Measurements from ENCODE around the gene CACNA1C. TPM values are rescaled to one million over a fixed set of nuclear protein-coding genes. Genes with fewer than 3 reads are reported as not detected.

CACNA1C gene
- total RNA-seq, 1 experiment from 2014 or later: 1.1 TPM

- Mint-ChIP-seq H3K27ac (no peak overlapping the region), H3K36me3 (ENCODE audit: insufficient read depth in 1 of 3, low read depth in 3 of 3) (no peaks in the 10 kb centered on the region), H3K9me3 (no peaks in the 10 kb centered on the region), H3K4me3 (no peak overlapping the region), H3K27me3 (ENCODE audit: low read depth) (peaks cover 4% of the 10 kb centered on the region; the same call in 1 of the 2 replicates), H3K4me1 (peaks cover 4% of the 10 kb centered on the region in 2 experiments)
- Histone ChIP-seq H2AFZ (ENCODE audit: low read length) (no peak overlapping the region), H2BK120ac (ENCODE audit: low read depth, low read length, poor library complexity, severe bottlenecking) (no peak overlapping the region), H3K4me2 (ENCODE audit: insufficient read depth, insufficient read length, low read length) (no peak overlapping the region), H3K27me3 (ENCODE audit: insufficient read depth, low read length) (no peaks in the 10 kb centered on the region), H3K14ac (ENCODE audit: insufficient read depth, low read length) (no peak overlapping the region), H3K27ac (ENCODE audit: insufficient read length, low read depth, low read length) (no peak overlapping the region), H3K23ac (ENCODE audit: insufficient read length, low read depth, low read length) (no peak overlapping the region), H2BK15ac (ENCODE audit: low read depth, low read length) (no peak overlapping the region), H4K20me1 (ENCODE audit: control insufficient read depth, insufficient read depth, insufficient read length) (no peaks in the 10 kb centered on the region), H3K9me3 (ENCODE audit: control insufficient read depth, low read depth, low read length) (no peaks in the 10 kb centered on the region), H3K56ac (ENCODE audit: insufficient read length, low read depth, low read length) (no peak overlapping the region), H3T11ph (ENCODE audit: low read length) (no peak overlapping the region), H4K5ac (ENCODE audit: insufficient read length, low read depth, low read length) (no peak overlapping the region), H3K79me2 (ENCODE audit: insufficient read depth, low read length) (no peaks in the 10 kb centered on the region), H2BK20ac (ENCODE audit: low read depth, low read length, poor library complexity, severe bottlenecking) (no peak overlapping the region), H4K8ac (replicated peaks; ENCODE audit: insufficient read length, low read depth, low read length) (no peak overlapping the region), H3K4ac (ENCODE audit: low read depth, low read length) (no peak overlapping the region), H3K79me1 (ENCODE audit: insufficient read depth, low read depth, low read length, poor library complexity, severe bottlenecking) (no peaks in the 10 kb centered on the region), H4K91ac (ENCODE audit: insufficient read length, low read depth, low read length) (no peak overlapping the region), H3K23me2 (ENCODE audit: insufficient read length, low read depth, low read length, poor library complexity, severe bottlenecking) (no peaks in the 10 kb centered on the region), H2BK5ac (ENCODE audit: insufficient read length, low read length) (no peak overlapping the region), H2BK12ac (ENCODE audit: insufficient read length, low read depth, low read length) (no peak overlapping the region), H3K18ac (ENCODE audit: insufficient read length, low read depth, low read length) (no peak overlapping the region), H3K4me1 (ENCODE audit: insufficient read depth, low read length) (no peaks in the 10 kb centered on the region), H2AK5ac (ENCODE audit: insufficient read length, low read length) (no peak overlapping the region), H3K9ac (ENCODE audit: extremely low read depth, insufficient read length, low read length) (no peak overlapping the region)
- WGBS (ENCODE audit: extremely low coverage, insufficient read length, low lambda C conversion rate): no CpG with 5 or more reads among the region's 10 CpGs
- no peak for DNase-seq
- no peak for TF ChIP-seq CTCF (conservative IDR thresholded peaks at IDR 0.05)
These were observed 407.4 kb downstream of the CACNA1C start for GRCh38 chr12:2460051-2460670.

All from H9 (cell line).